DMS53 treated with DMSO at 0.1 percent for 48 hours (cell line): ENCODE measurements around the gene SMC1B.
A peak's percentile ranks its signal among the peaks of the same experiment; 100 is the strongest.
"Not testable (repeated sequence)": the region's sequence is repeated elsewhere in the genome, so short reads cannot be mapped to it uniquely, and the experiment has no call there.

Experiments
- DNase-seq: peaks from one replicate; lab custom pipeline; 2025; ENCODE audit not compliant: unreplicated experiment; lab: John Stamatoyannopoulos, UW

The SMC1B gene

DNA sequence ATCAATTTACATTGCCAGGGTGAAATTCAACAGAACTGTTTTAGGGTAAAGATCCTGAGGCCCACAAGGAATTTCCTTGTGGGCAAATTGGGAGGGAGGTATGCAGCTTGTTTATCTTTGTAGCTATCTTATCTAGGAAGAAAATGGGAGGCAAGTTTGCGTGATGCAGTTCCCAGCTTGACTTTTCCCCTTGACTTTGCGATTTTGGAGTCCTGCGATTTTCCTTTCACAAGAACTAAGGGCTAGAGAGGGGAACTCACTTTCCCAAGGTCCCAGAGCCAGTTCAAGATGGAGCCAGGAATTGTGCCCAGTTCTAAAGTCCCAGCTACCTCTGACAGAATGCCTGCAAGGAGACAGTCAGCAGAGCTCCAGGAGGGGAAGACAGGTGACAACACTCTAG is 30.8 kb upstream of the SMC1B start:
- no peak for DNase-seq

DNA sequence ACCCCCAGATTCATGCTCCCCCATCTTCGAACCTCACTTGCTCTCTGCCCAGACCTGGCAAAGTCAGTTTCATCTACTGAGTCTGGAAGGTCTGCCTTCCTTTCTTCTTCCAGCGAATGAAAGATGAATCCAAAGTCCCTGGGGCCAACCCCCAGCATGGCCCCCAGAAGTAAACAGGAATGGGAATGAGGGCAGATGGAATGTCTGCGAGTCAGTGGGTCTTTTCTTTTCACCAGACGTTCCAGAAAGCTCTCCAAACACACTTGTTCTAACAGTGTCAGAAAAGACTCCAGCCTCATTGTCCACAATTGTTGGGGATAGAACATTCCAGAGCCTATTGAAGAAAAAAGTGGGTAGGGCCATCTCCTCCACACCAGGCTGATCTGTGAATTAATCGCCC is 28.7 kb upstream of the SMC1B start:
- DNase-seq = no peak

DNA sequence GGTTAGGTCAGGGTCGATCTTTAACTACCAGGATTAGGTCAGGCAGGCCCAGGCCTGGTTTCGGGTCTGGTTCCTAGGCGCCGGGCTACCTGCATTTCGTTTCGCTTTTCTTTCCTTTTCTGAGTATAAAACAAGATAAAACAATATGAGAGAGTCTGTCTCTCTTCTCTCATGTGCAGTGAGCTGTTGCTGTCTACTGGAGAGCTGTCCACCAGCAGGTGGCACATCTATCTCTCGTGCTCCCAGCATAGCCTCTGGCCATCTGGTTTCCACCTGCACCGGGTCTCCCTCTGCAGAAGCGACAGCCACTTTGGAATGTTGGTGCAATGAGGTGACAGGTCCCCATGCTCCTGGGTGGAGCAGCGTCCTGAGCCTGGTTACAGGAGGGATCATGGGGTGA is 27.7 kb upstream of the SMC1B start:
- peak; percentile 73 for DNase-seq

DNA sequence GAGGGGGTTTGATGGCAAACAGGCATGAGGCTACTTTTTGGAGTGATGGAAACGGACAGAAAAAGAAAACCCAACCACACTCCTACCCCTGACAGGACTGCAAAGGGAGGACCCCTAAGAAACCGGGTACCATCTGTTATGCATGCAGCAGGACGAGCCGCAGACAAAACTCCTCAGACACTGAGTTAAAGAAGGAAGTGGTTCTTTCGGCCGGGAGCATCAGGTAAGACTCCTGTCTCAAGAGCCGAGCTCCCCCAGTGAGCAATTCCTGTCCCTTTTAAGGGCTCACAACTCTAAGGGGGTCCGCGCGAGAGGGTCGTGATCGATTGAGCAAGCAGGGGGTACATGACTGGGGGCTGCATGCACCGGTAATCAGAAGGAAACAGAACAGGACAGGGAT is 27.3 kb upstream of the SMC1B start:
- DNase-seq = not testable (repeated sequence)

DNA sequence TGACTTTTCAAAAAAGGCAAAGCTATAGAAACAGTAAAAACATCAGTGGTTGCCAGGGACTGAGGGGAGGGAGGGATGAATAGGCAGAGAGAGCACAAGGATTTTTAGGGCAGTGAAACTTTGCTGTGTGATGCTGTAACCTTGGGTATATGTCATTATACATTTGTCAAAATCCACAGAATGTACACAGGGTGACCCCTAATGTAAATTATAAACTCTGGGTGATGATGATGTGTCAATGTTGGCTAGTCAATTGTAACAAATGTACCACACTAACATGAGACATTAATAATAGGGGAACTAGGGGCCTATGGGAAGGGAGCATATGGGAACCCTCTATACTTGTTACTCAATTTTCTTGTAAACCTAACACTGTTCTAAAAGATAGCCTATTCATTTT is 24.9 kb upstream of the SMC1B start:
- no peak for DNase-seq

DNA sequence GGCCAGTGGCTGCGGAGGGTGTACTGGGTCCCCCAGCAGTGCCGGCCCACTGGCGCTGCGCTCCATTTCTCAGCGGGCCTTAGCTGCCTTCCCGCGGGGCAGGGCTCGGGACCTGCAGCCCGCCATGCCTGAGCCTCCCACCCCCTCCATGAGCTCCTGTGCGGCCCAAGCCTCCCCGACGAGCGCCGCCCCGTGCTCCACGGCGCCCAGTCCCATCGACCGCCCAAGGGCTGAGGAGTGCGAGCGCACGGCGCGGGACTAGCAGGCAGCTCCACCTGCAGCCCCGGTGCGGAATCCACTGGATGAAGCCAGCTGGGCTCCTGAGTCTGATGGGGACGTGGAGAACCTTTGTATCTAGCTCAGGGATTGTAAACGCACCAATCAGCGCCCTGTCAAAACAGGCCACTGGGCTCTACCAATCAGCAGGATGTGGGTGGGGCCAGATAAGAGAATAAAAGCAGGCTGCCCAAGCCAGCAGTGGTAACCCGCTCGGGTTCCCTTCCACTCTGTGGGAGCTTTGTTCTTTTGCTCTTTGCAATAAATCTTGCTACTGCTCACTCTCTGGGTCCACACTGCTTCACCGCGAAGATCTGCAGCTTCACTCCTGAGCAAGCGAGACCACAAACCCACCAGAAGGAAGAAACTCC is 23.6 kb upstream of the SMC1B start:
- DNase-seq = not testable (repeated sequence)

DNA sequence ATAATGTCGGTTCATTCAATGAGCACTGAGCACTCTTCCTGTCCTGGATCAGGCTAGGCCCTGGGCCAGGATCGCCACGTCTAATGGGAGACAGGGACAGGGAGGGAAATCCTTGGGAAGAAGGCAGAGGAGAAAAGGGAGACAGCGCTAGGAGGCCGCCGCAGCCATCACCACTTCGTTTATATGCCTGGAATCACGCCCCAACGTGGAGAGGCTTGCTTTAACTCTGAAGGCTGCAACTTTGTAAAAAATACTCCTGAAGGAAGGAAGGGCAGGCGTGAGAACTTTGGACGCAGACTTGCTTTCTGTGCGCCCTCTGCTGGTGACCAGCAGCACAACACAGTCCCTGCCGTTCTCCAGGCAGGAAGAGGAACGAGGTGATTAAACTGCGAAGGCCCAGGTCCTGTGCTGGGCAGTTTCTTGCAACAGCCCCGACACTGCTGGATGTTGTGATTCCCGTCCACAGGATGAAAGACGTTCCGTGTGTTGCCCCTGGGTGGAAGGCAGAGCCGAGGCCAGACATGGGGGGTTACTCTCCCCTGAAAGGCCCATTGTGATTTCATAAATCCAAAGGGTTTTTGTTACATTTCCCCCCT is 22.2 kb upstream of the SMC1B start:
- DNase-seq = peak; percentile 64

DNA sequence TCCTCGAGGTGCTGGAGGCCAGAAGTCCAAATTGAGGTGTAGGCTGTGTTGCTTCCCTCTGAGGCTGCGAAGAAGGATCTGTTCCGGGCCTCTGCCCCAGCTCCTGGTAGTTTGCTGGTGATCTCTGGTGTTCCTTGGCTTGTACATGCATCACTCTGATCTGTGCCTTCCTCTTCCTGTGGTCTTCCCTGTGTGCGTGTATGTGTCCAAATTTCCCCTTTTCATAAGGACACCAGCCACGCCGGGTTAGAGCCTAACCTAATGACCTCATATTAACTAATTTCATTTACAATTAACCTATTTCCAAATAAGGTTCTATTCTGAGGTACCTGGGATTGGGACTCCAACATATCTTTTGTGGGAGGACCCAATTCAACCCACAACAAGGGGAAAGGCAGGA is 21.6 kb upstream of the SMC1B start:
- DNase-seq = no peak

DNA sequence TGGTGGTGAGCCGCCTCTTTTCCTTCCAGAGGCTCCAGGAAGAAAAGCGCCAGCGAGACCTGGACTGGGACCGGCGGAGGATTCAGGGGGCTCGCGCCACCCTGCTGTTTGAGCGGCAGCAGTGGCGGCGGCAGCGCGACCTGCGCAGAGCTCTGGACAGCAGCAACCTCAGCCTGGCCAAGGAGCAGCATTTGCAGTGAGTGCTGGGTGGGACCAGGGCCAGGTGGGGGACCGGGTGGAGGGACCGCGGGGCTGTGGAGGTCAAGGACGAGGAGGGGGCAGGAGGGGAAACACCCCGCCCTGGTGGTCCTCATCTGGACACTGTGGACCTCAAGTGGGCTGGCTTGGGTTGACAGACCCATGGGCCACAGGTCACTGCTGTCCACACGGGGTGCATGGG is 17.5 kb upstream of the SMC1B start:
- DNase-seq = no peak

DNA sequence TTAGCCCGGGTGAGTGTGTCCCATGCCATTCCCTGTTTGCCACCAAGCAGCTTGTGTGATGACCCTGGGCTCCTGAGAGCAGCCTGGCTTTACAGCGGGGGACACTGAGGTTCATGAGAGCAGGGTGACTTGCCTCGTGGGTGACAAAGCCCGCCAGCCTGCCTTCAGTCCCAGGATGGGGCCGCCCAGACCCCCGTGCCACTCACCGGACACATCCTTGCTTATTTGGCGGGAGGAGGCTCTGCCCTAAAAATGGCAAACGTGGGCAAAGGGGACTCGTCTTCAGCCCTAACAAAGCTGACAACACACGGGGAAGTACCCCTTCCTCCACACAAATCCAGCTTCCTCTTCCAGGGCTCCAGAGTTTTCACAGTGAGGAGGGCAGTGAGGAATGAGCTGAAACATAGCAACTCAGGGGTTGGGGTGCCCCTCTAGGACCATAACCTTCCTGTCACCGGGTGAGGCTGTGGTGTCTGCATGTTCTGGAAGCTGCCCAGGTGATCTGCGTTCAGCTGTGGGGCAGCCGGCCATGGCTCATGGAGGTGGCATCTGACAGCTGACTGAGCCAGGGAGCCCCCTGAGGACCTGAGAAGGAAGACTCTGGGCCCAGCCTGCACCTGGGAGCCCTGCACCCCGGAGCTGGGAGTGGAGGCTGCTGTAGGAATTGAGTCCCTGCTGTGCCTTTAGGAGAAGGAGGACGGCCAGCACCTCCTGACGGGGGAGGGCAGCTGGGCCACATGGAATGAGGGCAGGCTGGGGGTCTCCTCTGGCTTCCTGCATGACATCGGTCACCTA is 16.8 kb upstream of the SMC1B start:
- DNase-seq = no peak

DNA sequence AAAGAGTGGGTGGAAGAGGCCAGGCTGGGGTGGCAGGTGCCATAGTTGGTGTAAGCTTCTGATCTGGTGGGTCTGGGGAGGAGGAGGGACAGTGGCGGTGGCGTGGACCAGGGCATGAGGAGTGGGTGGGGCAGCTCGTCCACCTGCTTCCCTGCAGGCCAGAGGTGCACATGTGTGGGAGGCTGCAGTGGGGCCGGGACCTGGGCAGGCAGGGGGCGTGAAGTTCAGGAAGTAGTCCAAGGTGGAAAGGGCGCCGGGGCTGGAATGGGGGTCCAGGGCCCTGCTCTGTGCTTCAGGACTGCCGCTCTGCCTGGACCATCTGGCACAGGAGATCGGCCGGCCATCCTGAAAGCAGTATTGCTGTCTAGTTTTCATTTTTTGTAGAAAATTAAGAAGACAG is 16.0 kb upstream of the SMC1B start:
- no peak for DNase-seq

DNA sequence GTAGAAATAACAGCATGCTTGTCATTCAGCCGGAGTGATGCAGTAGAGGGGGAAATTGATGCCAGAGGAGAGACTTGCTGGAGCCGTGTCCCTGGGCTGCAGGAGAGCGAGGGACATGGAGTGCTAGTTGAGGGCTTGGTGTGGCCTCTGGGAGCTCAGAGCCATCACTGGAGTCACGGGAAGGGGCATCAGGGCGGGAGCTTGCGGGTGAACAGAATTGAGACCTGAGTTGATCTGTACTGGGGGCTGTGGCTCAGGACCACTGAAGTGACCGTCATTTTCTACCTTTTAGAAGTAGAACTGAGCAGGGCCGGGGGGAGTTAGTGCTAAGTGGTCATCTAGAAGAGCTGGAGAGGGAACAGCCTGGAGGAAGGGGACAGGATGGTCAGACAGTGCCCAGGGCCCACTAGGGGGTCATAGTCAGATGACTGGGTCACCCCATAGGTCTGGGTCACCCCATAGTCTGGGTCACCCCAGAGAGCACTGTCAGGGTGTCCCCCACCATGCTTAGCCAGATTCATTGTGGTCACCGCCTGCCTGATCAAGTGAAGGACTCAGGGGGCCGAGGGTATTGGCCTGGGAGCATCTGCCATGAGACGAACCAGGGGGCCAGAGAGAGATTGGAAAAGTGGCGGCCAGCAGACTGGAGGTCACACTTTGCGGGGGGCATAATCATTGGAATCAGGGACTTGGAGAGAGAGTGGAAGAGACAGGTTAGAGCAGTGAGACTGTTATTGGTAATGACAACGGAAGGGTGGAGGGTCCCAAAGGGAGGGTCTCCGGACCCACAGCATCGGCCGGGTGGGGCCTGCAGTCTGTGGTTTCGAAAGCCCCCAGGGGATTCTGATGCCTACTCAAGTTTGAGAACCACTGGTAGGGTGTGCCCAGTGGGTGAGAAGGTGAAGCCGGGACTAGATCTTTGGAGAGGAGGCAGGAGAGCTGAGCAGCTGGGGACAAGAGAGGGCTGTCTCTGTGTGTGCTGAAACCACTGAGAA is 15.3 kb upstream of the SMC1B start:
- DNase-seq = no peak

DNA sequence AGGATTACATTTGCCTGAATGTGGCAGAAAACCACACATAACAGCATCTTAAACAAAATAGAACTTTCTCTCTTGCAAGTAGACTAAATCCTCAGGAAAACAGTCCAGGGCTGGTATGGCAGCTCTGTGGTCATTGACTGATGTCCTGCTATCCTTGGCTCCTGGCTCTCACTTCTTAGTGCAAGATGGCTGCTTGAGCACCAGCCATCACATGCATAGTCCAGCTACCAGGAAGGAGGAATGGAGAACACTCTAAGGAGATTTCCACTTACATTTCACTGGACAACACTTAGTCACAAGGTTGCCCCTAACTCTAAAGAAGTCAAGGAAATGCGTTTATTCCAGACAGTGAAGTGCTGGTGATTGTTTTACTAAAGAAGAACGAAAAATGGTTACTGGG is 13.7 kb upstream of the SMC1B start:
- DNase-seq = no peak

DNA sequence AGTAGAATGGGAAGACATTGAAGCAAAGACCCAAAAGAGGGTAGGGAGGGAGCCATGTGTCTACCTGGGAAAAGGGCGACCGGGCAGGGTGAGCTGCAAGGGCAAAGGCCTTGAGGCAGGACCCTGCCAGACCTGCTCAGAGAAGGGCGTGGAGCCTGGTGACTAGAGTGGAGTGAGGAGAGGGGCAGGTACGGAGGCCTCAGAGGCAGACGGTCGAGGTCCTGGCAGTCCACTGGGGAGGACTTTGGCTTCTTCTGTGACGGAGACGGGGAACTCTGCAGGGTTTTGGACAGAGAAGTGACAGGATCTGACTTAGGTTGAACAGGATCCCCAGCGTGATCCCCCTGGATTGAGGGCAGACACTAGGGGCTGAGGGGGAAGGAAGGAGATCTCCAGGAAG is 13.0 kb upstream of the SMC1B start:
- DNase-seq = no peak

DNA sequence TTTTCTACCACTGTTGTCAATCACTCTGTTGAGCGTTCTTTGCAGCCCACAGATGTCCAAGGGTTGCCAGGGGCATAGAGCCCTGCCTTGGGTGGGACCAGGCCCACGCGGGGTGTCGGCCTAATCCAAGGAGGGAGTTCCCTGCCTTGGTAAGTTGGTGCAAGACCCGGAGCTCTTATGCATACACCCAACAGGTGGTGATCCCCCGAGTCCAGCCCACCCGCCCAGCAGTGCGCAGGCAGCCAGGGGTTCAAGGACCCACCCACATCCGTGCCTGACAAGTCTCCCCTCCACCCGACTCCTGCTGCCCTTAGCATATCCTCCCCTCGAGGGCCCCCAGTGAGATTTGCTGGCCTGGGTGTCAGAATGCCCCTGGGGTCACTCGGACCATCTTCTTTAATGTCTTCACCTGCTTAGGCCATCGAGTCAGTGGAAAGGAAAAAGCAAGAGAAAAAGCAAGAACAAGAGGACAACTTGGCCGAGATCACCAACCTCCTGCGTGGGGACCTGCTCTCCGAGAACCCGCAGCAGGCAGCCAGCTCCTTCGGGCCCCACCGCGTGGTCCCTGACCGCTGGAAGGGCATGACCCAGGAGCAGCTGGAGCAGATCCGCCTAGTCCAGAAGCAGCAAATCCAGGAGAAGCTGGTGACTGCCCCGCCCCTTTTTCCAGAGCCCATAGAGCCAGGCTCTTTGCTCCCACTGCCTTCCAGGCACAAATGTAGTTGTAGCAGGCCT is 12.3 kb upstream of the SMC1B start:
- no peak for DNase-seq

DNA sequence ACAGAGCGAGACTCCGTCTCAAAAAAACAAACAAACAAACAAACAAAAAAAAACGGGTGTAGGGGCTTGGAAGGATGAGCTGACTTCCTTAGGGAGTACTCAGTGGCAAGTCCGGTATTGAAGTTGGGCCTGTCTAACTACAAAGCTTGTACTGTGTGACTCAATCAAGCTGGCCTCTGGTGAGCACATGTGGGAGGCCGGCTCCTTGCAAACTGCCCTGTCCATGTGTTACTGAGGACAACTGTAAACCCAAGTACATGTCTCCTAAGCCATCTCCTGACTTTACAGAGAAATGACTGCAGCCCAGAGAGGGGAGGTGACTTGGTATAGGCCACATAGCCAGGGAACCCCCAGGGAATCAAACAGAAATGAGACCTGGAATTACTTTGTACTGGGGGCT is 11.7 kb upstream of the SMC1B start:
- DNase-seq = no peak

DNA sequence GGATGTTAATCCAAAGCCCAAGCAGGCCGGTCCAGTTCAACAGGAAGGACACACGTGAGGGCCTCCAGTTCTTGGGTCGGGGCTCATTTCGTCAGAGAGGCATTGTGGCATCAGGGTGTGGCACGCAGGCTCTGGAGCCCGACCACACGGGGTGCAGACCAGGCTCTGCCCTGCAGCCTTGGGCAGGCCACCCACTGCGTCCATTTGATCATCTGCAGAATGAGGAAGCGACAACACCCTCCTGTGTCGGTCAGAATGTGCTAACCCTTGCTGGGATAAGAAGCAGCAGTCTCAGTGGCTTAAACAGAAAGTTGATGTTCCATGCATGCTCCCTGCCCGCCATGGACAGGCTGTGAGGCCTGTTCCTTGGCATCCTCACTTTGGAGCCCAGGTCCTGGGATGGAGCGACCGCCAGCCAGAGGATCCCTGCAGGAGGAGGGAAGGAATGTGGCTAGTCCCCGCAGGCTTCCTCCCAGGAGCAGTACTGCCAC is 10.9 kb upstream of the SMC1B start:
- DNase-seq = no peak

DNA sequence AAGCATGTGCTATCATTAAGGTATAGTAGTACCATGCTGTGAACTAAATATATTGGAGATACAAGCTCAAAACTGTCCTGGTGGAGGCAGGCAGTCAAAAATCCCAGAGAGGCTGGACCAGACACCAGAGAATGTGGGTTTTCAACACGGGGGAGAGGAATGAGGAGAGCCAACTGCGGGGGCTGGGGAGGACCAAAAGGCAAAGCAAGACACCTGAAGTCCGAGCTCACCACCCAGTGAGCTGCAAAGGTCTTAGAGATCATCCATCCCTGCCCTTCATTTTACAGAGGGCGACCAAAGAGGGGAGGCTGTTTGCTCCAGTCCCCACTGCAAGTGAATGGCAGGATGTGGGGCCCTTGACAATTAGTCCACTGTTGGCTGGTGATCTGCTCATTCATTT is 10.1 kb upstream of the SMC1B start:
- no peak for DNase-seq

DNA sequence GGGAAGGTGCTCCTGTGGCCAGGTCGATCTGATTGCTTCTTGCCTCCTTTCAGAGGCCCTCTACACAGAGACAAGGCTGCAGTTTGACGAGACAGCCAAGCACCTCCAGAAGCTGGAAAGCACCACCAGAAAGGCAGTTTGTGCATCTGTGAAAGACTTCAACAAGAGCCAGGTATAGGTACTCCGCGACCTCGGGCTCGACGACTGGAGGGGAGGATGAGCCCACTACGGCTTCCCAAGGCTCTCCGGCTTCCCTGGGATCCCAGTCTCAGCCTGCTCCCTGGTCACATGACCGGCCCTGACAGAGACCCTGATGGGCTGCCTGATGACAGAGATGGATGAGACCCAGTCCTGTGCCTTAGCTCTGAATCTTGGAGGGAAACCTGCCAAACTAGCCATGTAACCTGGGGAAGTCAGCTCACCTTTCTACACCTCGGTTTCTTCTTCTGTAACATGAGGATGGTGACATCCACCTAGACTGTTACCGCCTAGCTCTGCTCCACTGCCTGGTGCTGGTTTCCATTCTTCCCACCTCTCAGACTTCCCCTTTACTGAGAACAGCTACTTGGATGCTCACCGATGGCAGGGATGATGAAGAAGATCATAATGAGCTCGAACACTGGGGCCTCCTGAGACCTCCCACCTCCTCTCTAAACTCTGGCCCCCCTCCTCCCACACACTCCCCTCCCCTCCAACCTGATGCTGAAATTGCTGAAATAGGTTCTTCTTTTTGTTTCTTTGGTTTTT is 9.0 kb upstream of the SMC1B start:
- DNase-seq = no peak
